PC-9 (cell line): Measurements from ENCODE around the gene PMS1. TPM values are rescaled to one million over a fixed set of nuclear protein-coding genes. Genes with fewer than 3 reads are reported as not detected.

ENCODE experiments used
- BruUV-seq: library from RNA; stranded (reverse); fragments of 400-500 nt; replicated peaks from 2 replicates; lab custom pipeline; 2021; lab: Mats Ljungman, UMichigan
- CTCF ChIA-PET: fragments of 300-600 bp; sonication (Branson Sonifier 250); formaldehyde crosslinking; loops from one replicate; lab custom pipeline; 2022; ENCODE audit warnings: antibody characterized with exemption; lab: Charles Lee
- POLR2A ChIA-PET: fragments of 300-600 bp; sonication (Branson Sonifier 250); formaldehyde crosslinking; loops from one replicate; lab custom pipeline; 2022; ENCODE audit warnings: antibody characterized with exemption; ENCODE audit not compliant: unreplicated experiment; lab: Charles Lee
- DNase-seq, 2 experiments: peaks; one replicate each; pipeline versions ENCODE4 v3.0.0 to v3.0.0-alpha.2; 2015 to 2022; ENCODE audit warnings: mixed read lengths in 1 of 2
- H2AFZ ChIP-seq: fragments of 200-600 bp; sonication (generic); 2 replicates; pipeline ENCODE4 v1.8.1; 2017; ENCODE audit warnings: antibody characterized with exemption
- H3F3A ChIP-seq: fragments of 200-600 bp; sonication (generic); 2 replicates; pipeline ENCODE4 v1.8.1; 2017; ENCODE audit warnings: antibody characterized with exemption, mild to moderate bottlenecking, low read depth; ENCODE audit not compliant: insufficient read depth
- H3K27ac ChIP-seq: fragments of 200-600 bp; sonication (generic); 2 replicates; pipeline ENCODE4 v1.6.1; 2016; ENCODE audit warnings: mixed run types
- H3K27me3 ChIP-seq: fragments of 200-600 bp; sonication (generic); 2 replicates; pipeline ENCODE4 v1.6.1; 2016; ENCODE audit warnings: low read depth, mixed run types; ENCODE audit not compliant: insufficient read depth
- H3K36me3 ChIP-seq: fragments of 200-600 bp; sonication (generic); 2 replicates; pipeline ENCODE4 v1.6.1; 2016; ENCODE audit warnings: low read depth, mixed run types
- H3K4me1 ChIP-seq: fragments of 200-600 bp; sonication (generic); replicated peaks from 2 replicates; pipeline ENCODE4 v1.6.1; 2016; ENCODE audit warnings: mixed run types; ENCODE audit not compliant: insufficient read depth
- H3K4me2 ChIP-seq: fragments of 200-600 bp; sonication (generic); 2 replicates; pipeline ENCODE4 v1.6.1; 2017; ENCODE audit warnings: mixed run types
- H3K4me3 ChIP-seq: fragments of 200-600 bp; sonication (generic); 2 replicates; pipeline ENCODE4 v1.6.1; 2016; ENCODE audit warnings: mixed run types
- H3K79me2 ChIP-seq: fragments of 200-600 bp; sonication (generic); 2 replicates; pipeline ENCODE4 v1.6.1; 2017; ENCODE audit warnings: low read depth, mixed run types
- H3K9me2 ChIP-seq: fragments of 200-600 bp; sonication (generic); 2 replicates; pipeline ENCODE4 v1.8.1; 2017; ENCODE audit warnings: mild to moderate bottlenecking; ENCODE audit not compliant: insufficient read depth
- H3K9me3 ChIP-seq: fragments of 200-600 bp; sonication (generic); 2 replicates; pipeline ENCODE4 v1.8.1; 2016; ENCODE audit warnings: low read depth; ENCODE audit not compliant: insufficient read depth
- H4K20me1 ChIP-seq: fragments of 200-600 bp; sonication (generic); 2 replicates; pipeline ENCODE4 v1.8.1; 2017; ENCODE audit not compliant: insufficient read depth
- EZH2 ChIP-seq: fragments of 200-600 bp; sonication (generic); IDR thresholded peaks from 2 replicates; pipeline ENCODE4 v1.8.0; 2017; ENCODE audit warnings: antibody characterized with exemption, low read depth
- intact Hi-C: fragments of 100-400 bp; cut with micrococcal nuclease; formaldehyde crosslinking; loops from one replicate; pipeline ENCODE4 v1.10.0; 2022; ENCODE audit not compliant: unreplicated experiment
- total RNA-seq: library from RNA; stranded (reverse); gene quantifications from 2 replicates; pipeline ENCODE4 v1.2.3, GENCODE V29; 2021
- TF ChIP-seq, protein P1 (sequence below): fragments of 200-600 bp; sonication (generic); conservative IDR thresholded peaks from 2 replicates; pipeline ENCODE4 v1.6.1; 2017; ENCODE audit warnings: mixed run types, antibody characterized with exemption, mild to moderate bottlenecking, moderate library complexity

PMS1 gene
- total RNA-seq, 1 experiment from 2014 or later: 18.6 TPM

DNA sequence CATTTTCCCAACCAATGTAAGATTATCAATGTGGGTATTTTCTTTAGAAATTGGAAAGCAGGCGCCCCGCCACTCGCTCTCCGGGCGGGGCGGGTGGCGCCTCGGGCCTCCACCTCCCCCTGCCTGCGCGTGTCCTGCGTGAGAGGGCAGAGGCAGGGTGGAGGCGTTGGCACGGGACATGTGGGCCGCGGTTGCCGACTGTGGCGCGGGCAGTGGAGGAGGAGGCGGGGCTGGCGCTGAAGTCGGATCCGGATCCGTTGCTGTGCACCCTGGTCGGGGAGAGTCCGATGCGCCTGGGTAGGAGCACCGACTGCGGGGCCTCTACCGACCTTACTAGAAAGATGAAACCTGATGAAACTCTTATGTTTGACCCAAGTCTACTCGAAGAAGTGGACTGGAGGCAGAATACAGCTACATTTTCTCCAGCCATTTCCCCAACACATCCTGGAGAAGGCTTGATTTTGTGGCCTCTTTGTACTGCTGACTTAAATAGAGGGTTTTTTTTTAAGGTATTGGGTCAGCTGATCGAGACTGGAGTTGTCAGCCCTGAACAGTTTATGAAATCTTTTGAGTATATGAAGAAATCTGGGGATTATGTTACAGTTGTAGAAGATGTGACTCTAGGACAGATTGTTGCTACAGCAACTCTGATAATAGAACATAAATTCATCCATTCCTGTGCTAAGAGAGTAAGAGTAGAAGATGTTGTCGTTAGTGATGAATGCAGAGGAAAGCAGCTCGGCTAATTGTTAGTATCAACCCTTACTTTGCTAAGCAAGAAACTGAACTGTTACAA lies 37.9 kb downstream of the PMS1 start:
- Histone ChIP-seq H3K36me3 (no peaks in the 10 kb centered on the region), H3K27ac (no peak overlapping the region), H3K4me2 (no peak overlapping the region), H3F3A (no peaks in the 10 kb centered on the region), H2AFZ (no peak overlapping the region), H4K20me1 (no peaks in the 10 kb centered on the region), H3K4me1 (no peaks in the 10 kb centered on the region), H3K79me2 (no peaks in the 10 kb centered on the region), H3K9me2 (no peaks in the 10 kb centered on the region), H3K27me3 (no peaks in the 10 kb centered on the region), H3K4me3 (no peak overlapping the region), H3K9me3 (no peaks in the 10 kb centered on the region)
- TF ChIP-seq, protein P1, sequence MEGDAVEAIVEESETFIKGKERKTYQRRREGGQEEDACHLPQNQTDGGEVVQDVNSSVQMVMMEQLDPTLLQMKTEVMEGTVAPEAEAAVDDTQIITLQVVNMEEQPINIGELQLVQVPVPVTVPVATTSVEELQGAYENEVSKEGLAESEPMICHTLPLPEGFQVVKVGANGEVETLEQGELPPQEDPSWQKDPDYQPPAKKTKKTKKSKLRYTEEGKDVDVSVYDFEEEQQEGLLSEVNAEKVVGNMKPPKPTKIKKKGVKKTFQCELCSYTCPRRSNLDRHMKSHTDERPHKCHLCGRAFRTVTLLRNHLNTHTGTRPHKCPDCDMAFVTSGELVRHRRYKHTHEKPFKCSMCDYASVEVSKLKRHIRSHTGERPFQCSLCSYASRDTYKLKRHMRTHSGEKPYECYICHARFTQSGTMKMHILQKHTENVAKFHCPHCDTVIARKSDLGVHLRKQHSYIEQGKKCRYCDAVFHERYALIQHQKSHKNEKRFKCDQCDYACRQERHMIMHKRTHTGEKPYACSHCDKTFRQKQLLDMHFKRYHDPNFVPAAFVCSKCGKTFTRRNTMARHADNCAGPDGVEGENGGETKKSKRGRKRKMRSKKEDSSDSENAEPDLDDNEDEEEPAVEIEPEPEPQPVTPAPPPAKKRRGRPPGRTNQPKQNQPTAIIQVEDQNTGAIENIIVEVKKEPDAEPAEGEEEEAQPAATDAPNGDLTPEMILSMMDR: no peak
- no peak for TF ChIP-seq EZH2
- peak in 1 of 2 experiments; percentile 53 for DNase-seq
- no TSS peak for BruUV-seq
- POLR2A ChIA-PET: no interaction called here
- intact Hi-C loops: no loop called here
- CTCF ChIA-PET: no interaction called here

DNA sequence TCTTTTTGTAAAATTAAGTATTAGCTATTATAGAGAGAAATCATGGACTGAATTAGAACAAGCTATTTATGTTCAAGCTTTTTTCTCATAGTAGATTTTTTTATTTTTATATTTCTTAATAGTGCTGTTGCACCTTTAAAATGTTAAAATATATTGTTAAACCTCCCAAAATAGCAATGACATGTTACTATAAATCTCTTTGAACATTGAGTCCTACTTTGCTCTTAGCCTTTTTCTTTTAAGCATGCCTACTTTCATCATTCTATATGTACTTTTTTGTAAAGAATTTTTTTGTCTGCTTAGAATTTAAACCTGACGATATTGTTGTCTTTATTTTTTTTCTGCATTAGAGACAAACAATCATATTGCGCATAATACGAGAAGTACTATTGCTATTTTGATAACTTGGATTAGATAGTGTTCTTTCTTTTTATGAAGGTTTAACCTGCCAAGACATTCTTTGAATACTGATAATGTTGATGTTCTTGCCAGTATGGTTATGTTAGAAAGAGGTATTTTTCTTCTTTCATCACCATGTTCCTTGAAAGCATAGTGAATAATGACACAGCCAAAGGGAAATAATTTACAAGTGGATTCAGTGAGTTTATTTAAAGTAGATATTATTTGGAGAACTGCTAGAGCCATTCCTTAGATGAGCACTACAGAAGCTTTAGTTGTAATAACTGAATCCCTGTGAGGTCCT lies 40.6 kb downstream of the PMS1 start:
- CTCF ChIA-PET: no interaction called here
- no peak overlapping the region for H3K4me3 ChIP-seq
- no peak overlapping the region for H3K4me2 ChIP-seq
- TF ChIP-seq EZH2: no peak
- TF ChIP-seq, protein P1: no peak
- intact Hi-C loops: no loop called here
- no peaks in the 10 kb centered on the region for H3F3A ChIP-seq
- no peaks in the 10 kb centered on the region for H3K4me1 ChIP-seq
- 0 out of 2 replicates have a peak, but pooled peaks cover 4% of the 10 kb centered on the region for H3K36me3 ChIP-seq
- no peak for DNase-seq
- BruUV-seq: no TSS peak
- no peaks in the 10 kb centered on the region for H3K27me3 ChIP-seq
- H3K27ac ChIP-seq: no peak overlapping the region
- no peak overlapping the region for H2AFZ ChIP-seq
- POLR2A ChIA-PET: no interaction called here
- H3K79me2 ChIP-seq: no peaks in the 10 kb centered on the region
- H3K9me3 ChIP-seq: no peaks in the 10 kb centered on the region
- no peaks in the 10 kb centered on the region for H3K9me2 ChIP-seq
- no peaks in the 10 kb centered on the region for H4K20me1 ChIP-seq

DNA sequence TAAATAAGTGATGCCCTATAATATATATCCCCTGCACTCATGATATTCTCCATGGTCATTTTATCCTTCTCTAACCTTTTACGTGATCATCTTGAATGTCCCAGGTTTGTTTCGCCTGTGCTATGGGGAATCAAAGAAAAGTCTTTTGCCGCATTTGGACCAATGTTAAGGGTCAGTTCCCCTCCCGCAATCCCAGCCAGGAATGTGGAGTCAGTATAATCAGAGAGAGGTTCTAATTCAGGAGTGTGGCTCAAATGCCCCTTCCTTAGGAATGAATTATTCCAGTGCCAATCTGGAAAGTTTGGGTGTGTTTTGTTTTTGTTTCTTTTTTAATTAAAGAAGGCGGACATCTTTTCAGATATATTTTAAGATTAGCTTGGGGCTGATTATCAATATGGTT lies 41.8 kb downstream of the PMS1 start:
- Histone ChIP-seq H3K27ac (no peak overlapping the region), H2AFZ (no peak overlapping the region), H3K4me2 (no peak overlapping the region), H3K4me3 (no peak overlapping the region), H3F3A (no peaks in the 10 kb centered on the region), H4K20me1 (no peaks in the 10 kb centered on the region), H3K9me2 (no peaks in the 10 kb centered on the region), H3K9me3 (no peaks in the 10 kb centered on the region), H3K79me2 (no peaks in the 10 kb centered on the region), H3K36me3 (0 out of 2 replicates have a peak, but pooled peaks cover 4% of the 10 kb centered on the region), H3K27me3 (no peaks in the 10 kb centered on the region), H3K4me1 (no peaks in the 10 kb centered on the region)
- CTCF ChIA-PET: no interaction called here
- no peak for DNase-seq
- intact Hi-C loops: no loop called here
- BruUV-seq: no TSS peak
- POLR2A ChIA-PET: no interaction called here
- TF ChIP-seq EZH2: no peak
- TF ChIP-seq, protein P1: no peak
